Lower leg skin (tissue), 4 donors: ENCODE data around the gene ZFYVE26. TPM values are rescaled to one million over a fixed set of nuclear protein-coding genes. Genes with fewer than 3 reads are reported as not detected.

ENCODE experiments used
- DNase-seq, 2 donors: peaks; one replicate each; pipeline ENCODE4 v3.0.0-alpha.2; 2019; ENCODE audit warnings: low spot score in 2 of 2
- H3K4me3 ChIP-seq: fragments of 200-600 bp; sonication (generic); 2 replicates; pipeline ENCODE4 v1.5.1; 2017; ENCODE audit warnings: mild to moderate bottlenecking, low read depth; ENCODE audit not compliant: poor library complexity, severe bottlenecking
- CTCF ChIP-seq, 3 donors: fragments of 450-650 bp; IDR thresholded peaks; one replicate each; pipeline ENCODE4 v1.5.1; 2016; ENCODE audit warnings: antibody characterized with exemption in 3 of 3, mild to moderate bottlenecking in 3 of 3, moderate library complexity in 2 of 3
- POLR2A ChIP-seq, 2 donors: fragments of 450-650 bp; IDR thresholded peaks; one replicate each; pipeline ENCODE4 v1.6.1; 2016 to 2017; ENCODE audit warnings: antibody characterized with exemption in 2 of 2, mild to moderate bottlenecking in 1 of 2, moderate library complexity in 1 of 2
- WGBS, 2 donors: methylation state at CpG; one replicate each; pipeline ENCODE4 v1.1.5; 2018; 5-methylcytosine and 5-hydroxymethylcytosine counted together
- intact Hi-C: fragments of 100-400 bp; cut with DNase I; formaldehyde crosslinking; loops from one replicate; pipeline ENCODE4 v1.15.0; 2023; ENCODE audit warnings: low total_unique reads
- total RNA-seq, 4 donors: library from RNA; depleted of rRNA; stranded (reverse); fragments of >200 nt; gene quantifications; one replicate each; pipeline ENCODE4 v1.1.0, GENCODE V29; 2016

The ZFYVE26 gene
- total RNA-seq, 4 donors from 2014 or later = 13.0 to 34.6 (median 21.8) TPM

- 40 to 49% methylated on average over 13 to 21 of the region's 21 CpGs for WGBS, 2 donors
- no peak overlapping the region for H3K4me3 ChIP-seq
- intact Hi-C loops = no loop called here
- DNase-seq = peak in 1 of 2 donors; percentile 32
- TF ChIP-seq CTCF (IDR thresholded peaks at IDR 0.05) (no peak), POLR2A (IDR thresholded peaks at IDR 0.05) (no peak)
Measured at GRCh38 chr14:67729072-67729885, 87.1 kb downstream of the ZFYVE26 start.

GRCh38 chr14:67728258-67728657, 88.1 kb downstream of the ZFYVE26 start:
- no peak for TF ChIP-seq POLR2A (IDR thresholded peaks at IDR 0.05)
- no peak for TF ChIP-seq CTCF (IDR thresholded peaks at IDR 0.05)
- H3K4me3 ChIP-seq = no peak overlapping the region
- no peak for DNase-seq
- intact Hi-C loops = no loop called here

- intact Hi-C loops = no loop called here
- TF ChIP-seq POLR2A (IDR thresholded peaks at IDR 0.05) = no peak
- no peak for TF ChIP-seq CTCF (IDR thresholded peaks at IDR 0.05)
- no peak for DNase-seq
- no peak overlapping the region for H3K4me3 ChIP-seq
- WGBS, 2 donors = 94 to 98% methylated on average over 7 of the region's 7 CpGs
Measured at GRCh38 chr14:67727361-67727760, 89.0 kb downstream of the ZFYVE26 start.

- TF ChIP-seq POLR2A (IDR thresholded peaks at IDR 0.05) (no peak), CTCF (IDR thresholded peaks at IDR 0.05) (no peak)
- 58 to 59% methylated on average over 5 of the region's 5 CpGs for WGBS, 2 donors
- H3K4me3 ChIP-seq = no peak overlapping the region
- intact Hi-C loops = no loop called here
- DNase-seq = peak in 1 of 2 donors; percentile 31
Measured at GRCh38 chr14:67725171-67725570, 91.2 kb downstream of the ZFYVE26 start.

GRCh38 chr14:67722293-67722692, 94.1 kb downstream of the ZFYVE26 start:
- H3K4me3 ChIP-seq = no peak overlapping the region
- TF ChIP-seq POLR2A (IDR thresholded peaks at IDR 0.05) (no peak), CTCF (IDR thresholded peaks at IDR 0.05) (no peak)
- intact Hi-C loops = no loop called here
- WGBS, 2 donors = 8 to 9% methylated on average over 3 of the region's 3 CpGs
- DNase-seq = no peak

GRCh38 chr14:67721875-67722274, 94.5 kb downstream of the ZFYVE26 start:
- H3K4me3 ChIP-seq = no peak overlapping the region
- intact Hi-C loops = no loop called here
- TF ChIP-seq CTCF (IDR thresholded peaks at IDR 0.05) (no peak), POLR2A (IDR thresholded peaks at IDR 0.05) (no peak)
- no peak for DNase-seq
- whole genome bisulfite sequencing, 2 donors = 54 to 59% methylated on average over 5 of the region's 5 CpGs
